Colonic mucosa (tissue), 4 donors: ENCODE data around the gene TMEM238. TPM values are rescaled to one million over a fixed set of nuclear protein-coding genes. Genes with fewer than 3 reads are reported as not detected.

Experiments
- DNase-seq: peaks from one replicate; pipeline ENCODE4 v3.0.0-alpha.2; 2020
- H3K27ac ChIP-seq: fragments of 200-600 bp; one replicate; pipeline ENCODE4 v1.8.0; 2021
- H3K27me3 ChIP-seq: fragments of 200-600 bp; one replicate; pipeline ENCODE4 v1.8.0; 2021
- H3K36me3 ChIP-seq: fragments of 200-600 bp; one replicate; pipeline ENCODE4 v1.8.0; 2021
- H3K4me1 ChIP-seq: fragments of 200-600 bp; one replicate; pipeline ENCODE4 v1.8.0; 2021; ENCODE audit warnings: mild to moderate bottlenecking
- H3K4me3 ChIP-seq: fragments of 200-600 bp; one replicate; pipeline ENCODE4 v1.8.0; 2021
- H3K9ac ChIP-seq, 2 donors: one replicate each; pipeline ENCODE4 v1.7.0; 2013; ENCODE audit warnings: control low read depth in 2 of 2, low read depth in 2 of 2, low read length in 2 of 2
- H3K9me3 ChIP-seq: fragments of 200-600 bp; one replicate; pipeline ENCODE4 v1.8.0; 2021
- CTCF ChIP-seq: fragments of 200-600 bp; IDR thresholded peaks from one replicate; pipeline ENCODE4 v1.8.0; 2022; ENCODE audit warnings: antibody characterized with exemption, mild to moderate bottlenecking
- intact Hi-C: fragments of 100-400 bp; cut with DNase I; formaldehyde crosslinking; loops from one replicate; pipeline ENCODE4 v1.14.1; 2022
- total RNA-seq, 2 donors: library from RNA; stranded (reverse); fragmentation: NEBNext Ultra II Directional in 1 of 2; extraction: Animal tissue kit (Norgen Biotek cat#: 25700) in 1 of 2; gene quantifications; one replicate each; pipeline ENCODE4 v1.2.1, GENCODE V29; 2021
- donor health status: healthy.
- donor health status: DM: no; HTN: no; CAD: no.
- donor health status: DM: no; HTN: no; CAD: no.

TMEM238 gene
- total RNA-seq, 2 donors from 2014 or later: 78.1 to 85.9 TPM

GRCh38 chr19:55350620-55351315 is 33.3 kb downstream of the TMEM238 start:
- DNase-seq: peak; percentile 36

GRCh38 chr19:55348317-55349034 is 35.6 kb downstream of the TMEM238 start:
- Histone ChIP-seq H3K9me3 (no peaks in the 10 kb centered on the region), H3K9ac (no peak overlapping the region), H3K36me3 (no peaks in the 10 kb centered on the region), H3K27ac (no peak overlapping the region), H3K4me3 (no peak overlapping the region), H3K4me1 (no peaks in the 10 kb centered on the region), H3K27me3 (peaks cover 9% of the 10 kb centered on the region)
- TF ChIP-seq CTCF: no peak
- DNase-seq: no peak
- intact Hi-C loops: no loop called here

More at GRCh38 chr19:55350620-55351315, 33.3 kb downstream of the TMEM238 start:
- Histone ChIP-seq H3K4me1 (peaks cover 5% of the 10 kb centered on the region), H3K36me3 (no peaks in the 10 kb centered on the region), H3K4me3 (no peak overlapping the region), H3K9me3 (no peaks in the 10 kb centered on the region), H3K27me3 (peaks cover 18% of the 10 kb centered on the region), H3K27ac (no peak overlapping the region), H3K9ac (peak overlapping the region in 1 of 2 donors; percentile 53)
- no peak for TF ChIP-seq CTCF
- intact Hi-C loops: no loop called here

GRCh38 chr19:55347442-55348009 is 36.6 kb downstream of the TMEM238 start:
- DNase-seq: no peak
- no peaks in the 10 kb centered on the region for H3K36me3 ChIP-seq
- H3K9ac ChIP-seq: no peak overlapping the region
- H3K27ac ChIP-seq: no peak overlapping the region
- TF ChIP-seq CTCF: no peak
- intact Hi-C loops: no loop called here
- H3K27me3 ChIP-seq: peaks cover 7% of the 10 kb centered on the region
- H3K4me3 ChIP-seq: no peak overlapping the region
- H3K4me1 ChIP-seq: no peaks in the 10 kb centered on the region
- no peaks in the 10 kb centered on the region for H3K9me3 ChIP-seq

GRCh38 chr19:55346725-55347441 is 37.2 kb downstream of the TMEM238 start:
- Histone ChIP-seq H3K9ac (no peak overlapping the region), H3K4me1 (no peaks in the 10 kb centered on the region), H3K36me3 (peaks cover 4% of the 10 kb centered on the region), H3K4me3 (no peak overlapping the region), H3K27ac (no peak overlapping the region), H3K27me3 (peaks cover 3% of the 10 kb centered on the region), H3K9me3 (no peaks in the 10 kb centered on the region)
- TF ChIP-seq CTCF: no peak
- no peak for DNase-seq
- intact Hi-C loops: no loop called here
